Body of pancreas (tissue), 4 donors: ENCODE data around the gene DNAJC21. TPM values are rescaled to one million over a fixed set of nuclear protein-coding genes. Genes with fewer than 3 reads are reported as not detected.

ENCODE experiments used
- ATAC-seq: fragments of 150-250 bp; one replicate; pipeline ENCODE4 v1.9.1; 2016
- DNase-seq, 4 donors: peaks; one replicate each; pipeline ENCODE4 v3.0.0-alpha.2; 2019
- H3K27ac ChIP-seq, 4 donors: fragments of 200-600 bp; sonication (generic); 1 replicate in 3 of 4; 2 replicates in 1 of 4; pipeline versions ENCODE4 v1.5.1 to v1.6.1; 2016 to 2019; ENCODE audit warnings: mild to moderate bottlenecking in 1 of 4, mixed read lengths in 1 of 4, moderate library complexity in 1 of 4
- H3K27me3 ChIP-seq, 2 donors: fragments of 200-600 bp; sonication (generic); one replicate each; pipeline ENCODE4 v1.6.0; 2016; ENCODE audit warnings: mild to moderate bottlenecking in 1 of 2
- H3K36me3 ChIP-seq, 2 donors: fragments of 200-600 bp; sonication (generic); replicated peaks in 1 of 2; 2 replicates each; pipeline ENCODE4 v1.5.1; 2016; ENCODE audit warnings: low read depth in 2 of 2; ENCODE audit not compliant: insufficient read depth in 1 of 2
- H3K4me1 ChIP-seq: fragments of 200-600 bp; sonication (generic); one replicate; pipeline ENCODE4 v1.6.0; 2016
- H3K4me3 ChIP-seq, 2 donors: fragments of 200-600 bp; sonication (generic); 1 replicate in 1 of 2; 2 replicates in 1 of 2; pipeline ENCODE4 v1.5.1; 2016 to 2019
- H3K9me3 ChIP-seq, 3 donors: fragments of 200-600 bp; sonication (generic); 1 replicate in 2 of 3; 2 replicates in 1 of 3; pipeline ENCODE4 v1.5.1; 2016
- POLR2A ChIP-seq, 3 donors: fragments of 450-650 bp; IDR thresholded peaks; one replicate each; pipeline ENCODE4 v1.6.1; 2016; ENCODE audit warnings: antibody characterized with exemption in 3 of 3, mild to moderate bottlenecking in 2 of 3
- WGBS, 2 donors: methylation state at CpG; one replicate each; pipeline ENCODE4 v1.1.5; 2017; 5-methylcytosine and 5-hydroxymethylcytosine counted together
- intact Hi-C: fragments of 100-400 bp; cut with DNase I; formaldehyde crosslinking; loops from one replicate; pipeline ENCODE4 v1.15.1; 2023
- total RNA-seq, 2 donors: library from RNA; depleted of rRNA; stranded (reverse); fragments of >200 nt; gene quantifications; one replicate each; pipeline ENCODE4 v1.1.0, GENCODE V29; 2016
- TF ChIP-seq, protein P1 (sequence below), 7 experiments: fragments of 450-650 bp in 4 of 7; fragments of 200-600 bp in 3 of 7; sonication (generic) in 3 of 7; IDR thresholded peaks; one replicate each; pipeline ENCODE4 v1.5.1; 2016 to 2019; ENCODE audit warnings: antibody characterized with exemption in 7 of 7

The DNAJC21 gene
- total RNA-seq, 2 donors from 2014 or later = 26.7 to 29.6 TPM

DNA sequence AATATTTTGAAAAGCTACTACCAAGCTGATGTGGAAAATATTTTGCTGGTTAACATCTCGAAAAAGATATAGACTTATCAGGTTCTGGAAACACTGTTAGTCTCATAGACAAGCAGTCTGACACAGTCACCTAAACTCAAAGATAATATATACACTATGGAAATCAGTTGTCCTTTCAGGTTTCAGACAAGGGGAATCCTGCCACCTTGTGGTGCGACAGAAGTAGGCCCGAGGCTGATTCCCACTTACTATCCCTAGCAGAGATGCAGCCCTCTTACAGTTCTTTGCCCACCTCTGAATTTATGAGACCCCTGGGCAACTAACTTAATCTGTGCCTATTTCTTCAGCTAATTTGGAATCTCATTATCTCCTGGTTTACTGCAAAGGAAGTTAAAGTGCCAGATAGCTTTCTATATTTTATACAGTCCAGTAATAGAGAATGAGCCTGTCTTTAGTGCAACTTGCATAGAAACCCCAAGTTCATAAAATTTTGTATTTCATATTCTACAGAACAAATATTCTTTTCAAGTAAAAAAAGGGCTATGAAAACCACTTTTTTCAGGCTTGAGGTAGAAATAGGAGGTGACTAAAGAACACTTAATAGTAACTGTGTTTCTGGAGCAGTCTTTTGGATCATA is 31.0 kb upstream of the DNAJC21 start:
- no peak for TF ChIP-seq POLR2A (IDR thresholded peaks at IDR 0.05)
- TF ChIP-seq, protein P1, sequence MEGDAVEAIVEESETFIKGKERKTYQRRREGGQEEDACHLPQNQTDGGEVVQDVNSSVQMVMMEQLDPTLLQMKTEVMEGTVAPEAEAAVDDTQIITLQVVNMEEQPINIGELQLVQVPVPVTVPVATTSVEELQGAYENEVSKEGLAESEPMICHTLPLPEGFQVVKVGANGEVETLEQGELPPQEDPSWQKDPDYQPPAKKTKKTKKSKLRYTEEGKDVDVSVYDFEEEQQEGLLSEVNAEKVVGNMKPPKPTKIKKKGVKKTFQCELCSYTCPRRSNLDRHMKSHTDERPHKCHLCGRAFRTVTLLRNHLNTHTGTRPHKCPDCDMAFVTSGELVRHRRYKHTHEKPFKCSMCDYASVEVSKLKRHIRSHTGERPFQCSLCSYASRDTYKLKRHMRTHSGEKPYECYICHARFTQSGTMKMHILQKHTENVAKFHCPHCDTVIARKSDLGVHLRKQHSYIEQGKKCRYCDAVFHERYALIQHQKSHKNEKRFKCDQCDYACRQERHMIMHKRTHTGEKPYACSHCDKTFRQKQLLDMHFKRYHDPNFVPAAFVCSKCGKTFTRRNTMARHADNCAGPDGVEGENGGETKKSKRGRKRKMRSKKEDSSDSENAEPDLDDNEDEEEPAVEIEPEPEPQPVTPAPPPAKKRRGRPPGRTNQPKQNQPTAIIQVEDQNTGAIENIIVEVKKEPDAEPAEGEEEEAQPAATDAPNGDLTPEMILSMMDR (IDR thresholded peaks at IDR 0.05) = peak; percentile 81 to 90 (median 84)
- peak; percentile 71 to 78 (median 74) for DNase-seq
- no peaks in the 10 kb centered on the region for H3K4me1 ChIP-seq
- WGBS, 2 donors = 0% methylated on average over 3 of the region's 3 CpGs
- intact Hi-C loops = loop anchor here (5.0 kb wide), 2 partner anchors 376 to 421 kb away; no protein-coding TSS in a partner anchor
- no peaks in the 10 kb centered on the region for H3K27me3 ChIP-seq
- no peaks in the 10 kb centered on the region for H3K36me3 ChIP-seq
- no peaks in the 10 kb centered on the region for H3K9me3 ChIP-seq
- H3K27ac ChIP-seq = no peak overlapping the region
- H3K4me3 ChIP-seq = no peak overlapping the region
- ATAC-seq = peak; percentile 94

DNA sequence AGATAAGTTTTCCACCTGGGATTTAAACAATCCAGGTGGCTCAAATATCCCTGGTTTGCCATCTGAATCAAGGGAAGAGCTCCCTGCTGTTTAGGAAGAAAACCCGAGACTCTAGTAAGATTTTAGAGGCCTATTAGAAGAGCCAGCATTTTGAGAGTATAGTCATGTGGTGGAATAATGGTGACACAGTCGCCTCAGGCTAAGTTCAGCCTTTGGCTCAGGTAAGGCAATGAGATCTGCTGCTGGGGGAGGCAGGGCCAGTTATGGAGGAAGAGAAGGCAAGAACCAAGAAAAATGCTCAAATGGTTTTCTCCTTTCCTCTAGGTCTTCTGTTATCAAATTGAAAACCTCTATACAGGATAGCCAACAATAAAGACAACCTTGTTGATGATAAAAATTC is 30.3 kb upstream of the DNAJC21 start:
- ATAC-seq = no peak
- WGBS, 2 donors = 90 to 93% methylated on average over 2 of the region's 2 CpGs
- TF ChIP-seq, protein P1 (IDR thresholded peaks at IDR 0.05) = no peak
- TF ChIP-seq POLR2A (IDR thresholded peaks at IDR 0.05) = no peak

DNA sequence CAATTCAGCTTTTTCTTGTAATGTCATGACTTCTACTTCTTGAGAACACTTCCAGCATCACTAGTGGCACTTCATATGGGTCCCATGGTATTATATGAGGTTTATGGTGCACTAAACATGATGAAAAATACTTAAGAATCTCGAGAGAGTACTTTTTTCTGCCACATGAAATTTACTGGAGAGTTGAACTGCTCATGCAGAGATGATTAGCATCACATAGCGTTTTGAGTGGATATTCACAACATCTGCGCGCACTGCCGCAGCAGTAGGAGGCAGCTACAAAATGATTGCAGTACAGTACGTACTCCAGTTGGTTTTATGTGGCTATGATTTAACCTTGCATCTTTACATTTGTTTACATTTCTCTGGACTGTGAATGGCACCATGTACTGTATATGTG is 28.7 kb upstream of the DNAJC21 start:
- ATAC-seq = no peak
- intact Hi-C loops = no loop called here

More for the DNA sequence above, 30.3 kb upstream of the DNAJC21 start:
- intact Hi-C loops = loop anchor here (5.0 kb wide), 2 partner anchors 377 to 422 kb away; no protein-coding TSS in a partner anchor
- no peaks in the 10 kb centered on the region for H3K36me3 ChIP-seq
- H3K27ac ChIP-seq = no peak overlapping the region
- H3K4me3 ChIP-seq = no peak overlapping the region
- DNase-seq = no peak
- no peaks in the 10 kb centered on the region for H3K27me3 ChIP-seq
- no peaks in the 10 kb centered on the region for H3K4me1 ChIP-seq
- H3K9me3 ChIP-seq = no peaks in the 10 kb centered on the region

GRCh38 chr5:34903260-34903659 is 26.1 kb upstream of the DNAJC21 start:
- Histone ChIP-seq H3K9me3 (no peaks in the 10 kb centered on the region), H3K36me3 (peaks cover 0 to under 1% of the 10 kb centered on the region in 2 donors), H3K27me3 (no peaks in the 10 kb centered on the region), H3K4me3 (no peak overlapping the region), H3K27ac (no peak overlapping the region), H3K4me1 (no peaks in the 10 kb centered on the region)
- TF ChIP-seq, protein P1 (IDR thresholded peaks at IDR 0.05) = no peak
- no peak for TF ChIP-seq POLR2A (IDR thresholded peaks at IDR 0.05)
- intact Hi-C loops = no loop called here
- ATAC-seq (no peak), DNase-seq (no peak)
- WGBS, 2 donors = 82 to 93% methylated on average over 1 of the region's 1 CpG

More for the DNA sequence above, 28.7 kb upstream of the DNAJC21 start:
- H3K4me3 ChIP-seq = no peak overlapping the region
- WGBS, 2 donors = 83 to 88% methylated on average over 6 of the region's 6 CpGs
- no peak for DNase-seq
- H3K27me3 ChIP-seq = no peaks in the 10 kb centered on the region
- no peaks in the 10 kb centered on the region for H3K4me1 ChIP-seq
- H3K27ac ChIP-seq = no peak overlapping the region
- TF ChIP-seq, protein P1 (IDR thresholded peaks at IDR 0.05) = no peak
- TF ChIP-seq POLR2A (IDR thresholded peaks at IDR 0.05) = no peak
- H3K9me3 ChIP-seq = no peaks in the 10 kb centered on the region
- H3K36me3 ChIP-seq = no peaks in the 10 kb centered on the region

DNA sequence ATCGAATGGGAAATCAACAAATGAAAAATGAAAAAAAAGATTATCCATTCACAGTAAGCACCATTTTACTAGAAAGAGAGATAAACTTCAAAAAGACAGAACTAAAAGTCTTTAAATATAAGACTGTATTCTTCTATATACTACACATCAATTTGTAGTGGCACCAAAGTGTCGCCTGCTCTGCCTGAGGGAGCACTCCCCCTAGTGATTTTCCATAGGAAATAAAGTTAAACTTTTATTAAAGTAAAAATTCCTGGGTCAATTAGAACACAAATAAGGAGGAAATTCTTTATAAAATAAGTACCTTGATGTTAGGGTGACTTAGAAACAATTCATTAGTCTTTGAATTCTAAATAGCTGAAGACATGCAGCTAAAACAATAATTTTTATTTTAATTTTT is 23.8 kb upstream of the DNAJC21 start:
- Histone ChIP-seq H3K9me3 (no peaks in the 10 kb centered on the region), H3K36me3 (peaks cover 0 to 2% of the 10 kb centered on the region in 2 donors), H3K4me3 (no peak overlapping the region), H3K27ac (no peak overlapping the region), H3K4me1 (no peaks in the 10 kb centered on the region), H3K27me3 (no peaks in the 10 kb centered on the region)
- DNase-seq = no peak
- no peak for ATAC-seq
- TF ChIP-seq, protein P1 (IDR thresholded peaks at IDR 0.05) = peak in 2 of 7 experiments; percentile 8 to 12
- no peak for TF ChIP-seq POLR2A (IDR thresholded peaks at IDR 0.05)
- intact Hi-C loops = no loop called here
- WGBS, 2 donors = 79 to 91% methylated on average over 2 of the region's 2 CpGs
